GM19467 (cell line): ENCODE results near the gene BRCA1.
"Not testable (repeated sequence)": the region's sequence is repeated elsewhere in the genome, so short reads cannot be mapped to it uniquely, and the experiment has no call there.

Source experiments
- ATAC-seq: cut with Tn5 transposase; IDR thresholded peaks from one replicate; pipeline ENCODE4 v1.9.1; 2021; ENCODE audit warnings: mild to moderate bottlenecking, moderate library complexity; ENCODE audit not compliant: unreplicated experiment

The BRCA1 gene

GRCh38 chr17:43134774-43135453, 9.8 kb upstream of the BRCA1 start:
- ATAC-seq = no peak

- ATAC-seq = not testable (repeated sequence)
Measured at GRCh38 chr17:43133439-43133838, 8.3 kb upstream of the BRCA1 start.

GRCh38 chr17:43132117-43132516, 7.0 kb upstream of the BRCA1 start:
- ATAC-seq = no peak

GRCh38 chr17:43129671-43130010, 4.5 kb upstream of the BRCA1 start:
- no peak for ATAC-seq

- ATAC-seq = not testable (repeated sequence)
Measured at GRCh38 chr17:43127333-43127876, 2.2 kb upstream of the BRCA1 start.

- ATAC-seq = no peak
Measured at GRCh38 chr17:43126911-43127290, 1.7 kb upstream of the BRCA1 start.

GRCh38 chr17:43125967-43126910, 1.1 kb upstream of the BRCA1 start:
- no peak for ATAC-seq

GRCh38 chr17:43118679-43119615, 6.2 kb downstream of the BRCA1 start:
- no peak for ATAC-seq

GRCh38 chr17:43114151-43114552, 11.0 kb downstream of the BRCA1 start:
- no peak for ATAC-seq

- ATAC-seq = no peak
Measured at GRCh38 chr17:43106552-43106951, 18.6 kb downstream of the BRCA1 start.

- ATAC-seq = no peak
Measured at GRCh38 chr17:43105146-43105545, 20.0 kb downstream of the BRCA1 start.

GRCh38 chr17:43104665-43105064, 20.5 kb downstream of the BRCA1 start:
- ATAC-seq = no peak

GRCh38 chr17:43095364-43095763, 29.8 kb downstream of the BRCA1 start:
- ATAC-seq = not testable (repeated sequence)

GRCh38 chr17:43094129-43094835, 30.9 kb downstream of the BRCA1 start:
- ATAC-seq = no peak

GRCh38 chr17:43092901-43093300, 32.3 kb downstream of the BRCA1 start:
- ATAC-seq = no peak

GRCh38 chr17:43090022-43090421, 35.1 kb downstream of the BRCA1 start:
- no peak for ATAC-seq

- ATAC-seq = no peak
Measured at GRCh38 chr17:43085474-43085873, 39.7 kb downstream of the BRCA1 start.

GRCh38 chr17:43079641-43080302, 45.4 kb downstream of the BRCA1 start:
- no peak for ATAC-seq

- ATAC-seq = no peak
Measured at GRCh38 chr17:43074869-43075268, 50.3 kb downstream of the BRCA1 start.

- ATAC-seq = no peak
Measured at GRCh38 chr17:43070872-43071271, 54.3 kb downstream of the BRCA1 start.
